CD4-positive, alpha-beta T cell treated with Interleukin-10 for 1 hour (primary cell): ENCODE results near the gene SLC8B1.
A peak's percentile ranks its signal among the peaks of the same experiment; 100 is the strongest.

Experiments
- DNase-seq: peaks from one replicate; pipeline ENCODE4 v3.0.0-alpha.2; 2020

The SLC8B1 gene

DNA sequence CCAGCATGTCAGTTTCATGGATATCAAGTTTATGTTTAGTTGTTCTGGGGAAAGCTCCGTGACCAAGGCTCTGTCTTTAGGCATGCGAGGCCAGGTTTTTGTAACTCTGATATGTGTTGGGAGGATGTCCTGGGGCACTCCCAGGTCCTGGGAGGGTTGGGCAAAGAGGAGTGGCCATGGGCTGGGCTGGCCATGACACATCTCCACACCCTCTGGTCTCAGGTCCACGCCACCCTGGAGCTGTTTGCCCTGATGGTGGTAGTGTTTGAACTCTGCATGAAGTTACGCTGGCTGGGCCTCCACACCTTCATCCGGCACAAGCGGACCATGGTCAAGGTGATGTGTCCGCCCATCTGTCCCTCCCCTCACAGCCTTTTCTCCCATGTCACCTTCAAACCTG, 67.3 kb downstream of the SLC8B1 start:
- no peak for DNase-seq

DNA sequence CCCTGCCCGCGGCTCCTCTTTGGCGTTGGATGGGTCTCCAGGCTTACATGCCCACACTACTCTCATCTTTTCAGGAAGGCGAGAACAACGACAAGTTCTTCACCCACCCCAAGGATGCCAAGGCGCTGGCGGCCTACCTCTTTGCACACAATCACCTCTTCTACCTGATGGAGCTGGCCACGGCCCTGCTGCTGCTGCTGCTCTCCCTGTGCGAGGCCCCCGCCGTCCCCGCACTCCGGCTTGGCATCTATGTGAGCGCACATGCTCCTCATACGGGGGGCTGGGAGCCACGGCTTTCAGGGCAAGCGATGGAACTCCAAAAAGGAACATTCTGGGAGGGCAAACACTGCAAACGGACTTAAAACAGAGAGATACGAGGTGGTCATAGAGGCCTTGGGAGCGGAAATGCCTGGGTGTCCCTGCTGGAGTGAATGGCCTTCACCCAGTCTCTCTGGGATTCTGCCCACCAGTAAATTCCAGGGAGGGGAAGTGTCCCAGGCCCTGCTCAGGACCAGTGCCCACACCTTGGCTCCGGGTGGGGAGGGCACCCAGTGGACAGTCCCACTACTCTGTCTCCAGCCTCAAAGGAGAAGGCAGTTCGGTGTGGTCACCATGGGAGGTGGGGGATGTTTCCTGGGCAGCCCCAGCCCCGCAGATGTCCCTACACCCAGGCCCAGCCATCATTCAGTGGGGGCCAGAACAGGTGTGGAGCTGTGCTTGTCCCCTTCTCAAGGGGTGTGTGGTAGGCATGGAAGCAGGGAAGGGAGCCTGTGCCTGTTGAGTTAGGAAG, 68.6 kb downstream of the SLC8B1 start:
- DNase-seq: no peak

DNA sequence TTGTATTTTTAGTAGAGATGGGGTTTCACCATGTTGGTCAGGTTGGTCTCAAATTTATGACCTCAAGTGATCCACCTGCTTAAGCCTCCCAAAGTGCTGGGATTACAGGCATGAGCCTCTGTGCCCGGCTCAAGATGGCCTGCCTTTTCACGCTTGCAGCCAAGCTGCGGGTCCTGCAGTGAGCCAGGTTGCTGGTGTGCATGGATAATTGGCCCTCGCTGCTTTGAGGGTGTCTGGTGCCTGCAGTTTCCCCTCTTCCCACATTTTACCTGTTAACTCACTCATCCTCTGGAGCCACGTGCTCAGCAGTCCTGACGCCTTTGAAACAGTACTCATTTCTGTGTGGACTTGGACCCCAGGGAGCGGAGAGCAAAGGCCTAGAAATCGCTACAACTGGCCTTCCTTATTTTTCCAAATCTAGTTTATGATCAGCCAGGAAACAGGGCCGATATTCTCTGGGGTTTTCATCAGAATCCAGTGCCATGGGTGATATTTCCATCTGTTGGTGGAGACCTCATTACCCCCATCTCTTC, 71.4 kb downstream of the SLC8B1 start:
- no peak for DNase-seq

DNA sequence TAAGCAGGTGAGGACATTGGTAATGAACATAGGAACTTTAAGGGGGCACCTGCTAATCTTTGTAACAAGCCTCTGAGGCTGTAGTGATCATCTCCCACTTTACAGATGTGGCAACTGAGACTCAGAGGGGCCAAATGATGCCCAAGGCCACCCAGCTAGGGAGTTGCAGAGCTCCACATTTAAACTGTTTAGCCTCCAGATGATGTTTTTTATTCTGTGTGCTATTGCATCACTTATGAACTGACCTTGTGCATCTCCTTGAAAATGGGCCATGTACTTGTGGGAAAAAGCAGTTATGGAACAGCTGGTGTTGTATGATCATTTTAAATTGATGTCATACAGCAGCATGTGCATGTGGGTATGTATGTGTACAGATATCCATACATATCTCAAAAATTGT, 72.2 kb downstream of the SLC8B1 start:
- DNase-seq: no peak

DNA sequence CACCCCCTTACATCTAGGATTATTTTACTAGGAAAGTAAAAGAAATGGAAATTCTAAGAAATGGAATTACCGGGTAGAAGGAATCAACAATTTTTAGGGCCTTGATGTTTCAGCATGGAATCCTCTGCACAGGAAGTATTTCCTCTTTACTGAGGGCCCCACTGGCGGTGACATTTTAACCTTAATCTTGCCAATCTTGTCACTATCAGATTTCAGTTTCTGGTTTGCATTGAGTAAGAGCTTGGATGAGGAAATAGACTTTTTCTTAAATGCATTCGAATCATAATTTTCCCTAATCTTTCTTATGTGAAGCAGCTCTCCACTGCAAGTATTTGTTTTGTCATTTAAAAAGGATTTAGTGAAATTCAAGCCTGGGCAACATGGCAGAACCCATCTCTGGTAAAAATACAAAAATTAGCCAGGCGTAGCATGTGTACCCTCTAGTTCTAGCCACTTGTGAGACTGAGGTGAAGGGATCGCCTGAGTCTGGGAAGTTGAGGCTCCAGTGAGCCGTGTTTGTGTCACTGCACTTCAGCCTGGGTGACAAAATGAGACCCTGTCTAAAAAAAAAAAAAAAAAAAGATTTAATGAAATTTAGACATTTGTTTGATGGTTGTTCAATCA, 73.0 kb downstream of the SLC8B1 start:
- peak; percentile 21 for DNase-seq

DNA sequence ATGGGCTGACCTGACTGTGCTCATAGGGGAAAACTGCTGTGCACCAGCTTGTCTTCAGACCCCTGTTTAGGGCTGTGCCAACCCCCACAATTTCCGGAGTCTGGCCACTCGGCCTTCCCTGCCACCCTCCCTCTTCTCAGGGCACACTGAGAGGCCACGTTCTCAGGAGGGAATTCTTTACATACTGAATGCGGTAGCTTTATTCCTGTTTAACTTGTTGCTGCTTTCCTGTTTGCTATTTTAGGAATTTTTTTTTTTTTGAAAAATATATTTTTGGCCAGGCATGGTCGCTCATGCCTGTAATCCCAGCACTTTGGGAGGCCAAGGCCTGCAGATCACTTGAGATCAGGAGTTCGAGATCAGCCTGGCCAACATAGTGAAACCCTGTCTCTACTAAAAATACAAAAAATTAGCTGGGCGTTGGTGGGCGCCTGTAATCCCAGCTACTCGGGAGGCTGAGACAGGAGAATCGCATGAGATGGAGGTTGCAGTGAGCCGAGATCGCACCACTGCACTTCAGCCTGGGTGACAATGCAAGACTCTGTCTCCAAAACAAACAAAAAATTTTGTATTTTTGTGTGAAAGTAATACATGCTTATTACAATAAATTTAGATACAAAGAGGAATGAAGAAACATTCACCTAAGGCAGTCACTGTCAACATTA, 74.1 kb downstream of the SLC8B1 start:
- no peak for DNase-seq

DNA sequence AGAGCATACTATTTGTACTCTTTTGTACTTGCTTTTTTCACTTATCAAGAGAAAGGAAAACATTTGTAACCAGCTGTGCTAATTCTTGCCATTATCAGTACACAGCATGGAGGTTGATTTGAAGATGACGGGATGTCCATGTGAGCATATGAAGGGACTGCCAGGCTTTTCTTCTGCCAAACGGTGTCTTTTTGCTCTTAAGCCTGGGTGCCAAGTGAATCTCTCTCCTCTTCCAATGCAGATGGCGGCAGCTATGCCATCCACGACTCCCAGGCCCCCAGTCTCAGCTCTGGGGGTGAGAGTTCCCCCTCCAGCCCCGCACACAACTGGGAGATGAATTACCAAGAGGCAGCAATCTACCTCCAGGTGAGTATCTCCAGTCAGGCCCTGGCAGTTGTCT, 74.8 kb downstream of the SLC8B1 start:
- DNase-seq: no peak

DNA sequence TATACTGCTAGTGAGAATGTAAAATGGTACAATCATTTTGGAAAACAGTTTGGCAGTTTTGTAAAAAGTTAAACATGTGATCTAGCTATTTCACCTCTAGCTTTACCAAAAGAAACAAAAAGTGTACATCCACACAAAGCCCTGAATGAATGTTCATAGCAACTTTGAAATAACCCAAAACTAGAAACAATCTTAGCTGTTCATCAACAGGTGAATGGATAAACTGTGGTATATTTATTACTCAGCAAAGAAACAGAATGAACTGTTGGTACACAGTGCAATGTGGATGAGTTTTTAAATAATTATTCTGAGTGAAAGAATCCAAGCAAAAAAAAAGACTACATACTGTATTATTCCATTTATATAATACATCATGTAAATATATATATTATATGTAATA, 77.3 kb downstream of the SLC8B1 start:
- DNase-seq: no peak

DNA sequence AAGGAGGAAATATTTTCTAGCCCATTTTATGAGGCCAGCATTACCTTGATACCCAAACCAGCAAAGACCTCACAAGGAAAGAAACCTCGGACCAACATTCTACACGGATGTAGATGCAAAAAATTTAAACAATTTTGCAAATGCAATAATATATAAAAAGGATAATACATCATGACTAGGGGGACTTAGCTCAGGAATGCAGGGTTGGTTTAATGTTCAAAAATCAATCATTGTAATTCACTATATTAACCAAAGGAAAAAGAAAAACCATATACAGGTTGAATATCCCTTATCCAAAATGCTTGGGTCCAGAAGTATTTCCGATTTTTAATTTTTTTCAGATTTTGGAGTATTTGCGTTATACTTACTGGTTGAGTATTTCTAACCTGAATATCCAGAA, 80.6 kb downstream of the SLC8B1 start:
- no peak for DNase-seq

DNA sequence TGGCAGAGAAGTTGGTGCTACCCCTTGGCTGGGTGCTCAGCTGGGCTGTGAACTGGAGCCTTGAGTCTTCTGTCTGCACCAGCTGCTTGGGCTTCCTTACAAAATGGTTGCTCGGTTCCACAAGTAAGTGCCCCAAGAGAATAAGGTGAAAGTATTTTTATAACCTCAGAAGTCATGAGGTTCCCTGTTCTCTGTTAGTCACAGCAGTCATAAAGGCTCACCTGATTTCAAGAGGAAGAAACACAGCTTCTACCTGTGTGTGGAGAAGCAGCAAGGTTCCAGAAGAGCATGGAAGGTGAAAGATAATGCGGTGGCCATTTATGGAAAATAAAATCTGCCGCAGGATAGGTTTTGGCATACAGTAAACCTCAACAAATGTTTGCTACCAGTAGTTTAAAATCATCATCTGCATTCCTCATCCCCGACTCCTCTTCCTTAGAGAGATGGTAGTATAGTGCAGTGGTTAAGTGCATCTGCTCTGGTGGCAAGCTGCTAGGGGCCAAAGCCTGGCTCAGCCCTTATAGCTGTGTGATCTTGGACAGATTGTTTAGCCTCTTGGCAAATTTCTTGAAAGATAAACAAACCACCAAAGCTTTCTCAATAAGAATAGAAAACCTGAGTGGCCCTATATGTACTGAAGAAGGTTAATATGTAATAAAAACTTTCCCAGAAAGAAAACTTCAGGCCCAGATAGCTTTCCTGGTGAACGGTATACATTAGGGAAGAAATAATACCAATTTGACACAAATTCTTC, 81.2 kb downstream of the SLC8B1 start:
- DNase-seq: no peak

DNA sequence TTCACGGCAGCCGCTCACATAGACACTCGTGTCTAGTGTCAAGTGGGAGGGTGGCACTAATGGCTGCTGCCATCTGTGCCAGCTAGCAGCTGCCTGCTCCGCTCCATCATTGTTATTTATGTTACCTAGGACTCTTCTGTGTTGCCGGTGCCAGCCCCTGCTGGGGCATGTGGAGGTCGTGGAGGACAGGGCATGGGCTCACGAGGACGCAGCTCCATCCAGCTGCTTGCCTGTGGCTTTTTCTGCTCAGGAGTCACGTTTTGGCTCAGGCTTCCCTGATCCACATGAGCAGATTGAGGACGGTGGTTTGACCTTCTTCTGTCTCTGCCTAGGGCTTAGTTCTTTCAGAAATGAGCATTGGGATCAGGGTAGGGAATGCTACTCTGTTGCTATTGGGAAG, 82.4 kb downstream of the SLC8B1 start:
- no peak for DNase-seq

DNA sequence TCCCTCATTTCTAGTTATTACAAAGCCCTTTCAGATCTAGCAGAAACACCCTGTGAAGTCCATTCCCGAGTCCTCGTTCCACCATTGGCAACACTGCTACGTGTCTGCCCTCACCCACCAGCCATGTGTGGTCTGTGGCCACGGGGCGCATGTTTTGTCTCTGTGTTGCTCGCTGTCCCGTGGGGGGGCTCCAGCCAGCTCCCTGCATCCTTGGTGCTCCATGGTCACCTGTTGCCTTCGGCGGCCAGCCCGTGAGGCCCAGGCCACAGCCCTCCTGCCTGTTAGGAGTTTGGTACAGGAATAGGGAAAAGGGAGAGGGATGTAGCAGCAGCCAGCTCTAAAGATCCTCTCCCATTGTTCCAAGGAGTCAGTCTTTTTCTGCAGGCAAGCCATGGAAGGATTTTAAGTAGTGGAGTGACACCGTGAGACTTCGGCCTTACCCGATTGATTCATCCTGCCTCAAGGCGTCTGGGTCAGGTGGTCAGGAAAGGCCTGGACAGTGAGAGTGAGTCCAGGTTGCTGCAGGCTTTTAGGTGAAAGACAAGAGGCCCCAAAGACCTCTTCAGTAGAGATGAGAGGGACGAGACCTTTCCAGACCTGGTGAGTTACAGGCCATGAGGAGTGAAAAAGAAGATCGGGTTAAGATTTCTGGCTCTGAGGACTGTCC, 83.4 kb downstream of the SLC8B1 start:
- no peak for DNase-seq

DNA sequence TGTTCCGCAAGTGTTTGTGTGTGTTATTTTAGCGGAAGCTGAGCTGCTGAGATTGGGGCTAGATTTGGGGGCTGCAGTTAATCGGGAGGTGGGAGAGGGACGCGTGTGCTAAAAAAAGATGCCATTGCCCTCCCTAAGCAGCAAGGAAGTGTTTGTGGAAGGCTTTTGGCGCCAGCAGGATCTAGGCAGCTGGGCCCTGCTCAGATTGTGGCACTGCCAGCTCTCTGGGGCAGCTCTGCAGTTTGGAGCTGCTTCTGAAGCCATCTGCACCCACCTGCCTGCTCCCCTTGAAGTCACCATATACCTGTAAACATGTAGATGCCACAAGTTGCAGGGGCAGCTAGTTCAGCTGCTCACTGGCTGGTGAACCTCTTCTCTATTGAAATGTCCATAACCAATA, 84.9 kb downstream of the SLC8B1 start:
- DNase-seq: no peak

DNA sequence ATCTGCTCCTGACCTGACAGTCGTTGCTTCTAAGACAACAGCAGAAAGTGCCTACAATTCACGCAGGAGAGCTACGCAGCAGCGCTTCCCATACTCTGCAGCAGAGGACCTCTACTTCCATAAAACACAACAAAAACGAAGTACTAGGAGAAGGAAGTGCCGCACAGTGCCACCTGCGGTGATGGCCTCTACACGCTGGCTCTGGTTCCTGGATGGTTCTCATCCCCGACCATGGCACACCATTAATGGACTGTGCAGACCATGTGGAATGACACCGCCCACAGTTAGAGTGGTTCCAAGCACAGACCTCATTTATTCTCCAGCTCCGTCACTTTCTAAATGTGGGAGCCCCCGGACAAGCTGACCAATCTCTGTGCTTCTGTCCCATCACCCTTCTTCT, 85.4 kb downstream of the SLC8B1 start:
- DNase-seq: no peak

DNA sequence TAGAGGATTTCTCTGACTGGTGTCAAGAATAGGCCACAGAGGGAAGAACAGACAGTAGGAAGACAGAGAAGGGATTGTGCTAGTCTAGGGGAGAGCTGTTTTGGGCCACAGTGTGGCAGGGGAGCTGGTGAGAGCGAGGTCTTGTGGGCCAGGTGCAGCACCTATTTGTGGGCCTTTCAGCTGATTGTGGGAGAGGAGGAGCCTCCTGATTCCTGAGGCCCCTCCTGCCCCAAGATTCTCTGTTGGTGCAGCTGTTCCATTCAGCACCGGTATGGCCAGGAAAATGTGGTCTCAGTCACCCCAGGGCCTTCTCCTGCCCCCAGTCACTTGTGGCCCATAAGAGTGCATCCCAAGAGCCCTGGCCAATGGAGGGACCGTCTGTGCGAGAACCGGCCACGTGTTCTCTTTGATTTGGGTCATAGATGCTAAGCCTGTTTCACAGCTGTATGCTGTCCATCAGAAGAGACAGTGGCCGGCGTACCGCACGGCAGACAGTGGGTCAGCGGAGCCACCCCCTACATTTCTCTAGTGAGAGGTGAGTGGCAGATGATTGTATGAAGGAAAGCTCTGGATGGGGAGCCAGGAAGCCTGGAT, 86.0 kb downstream of the SLC8B1 start:
- DNase-seq: no peak
